H1 (cell line): ENCODE data around the gene LRRC28. TPM values are rescaled to one million over a fixed set of nuclear protein-coding genes. Genes with fewer than 3 reads are reported as not detected.

Experiments used
- CHD2 ChIP-seq: IDR thresholded peaks from 2 replicates; pipeline ENCODE4 v1.6.1; 2012; ENCODE audit warnings: low read length, improper control_type of control experiment
- EP300 ChIP-seq, 2 experiments: IDR thresholded peaks; 1 replicate in 1 of 2; 2 replicates in 1 of 2; pipeline ENCODE4 v1.6.1; 2011 to 2012; ENCODE audit warnings: low read depth in 2 of 2, low read length in 2 of 2, mild to moderate bottlenecking in 2 of 2, borderline replicate concordance in 1 of 2, inconsistent platforms in 1 of 2, moderate library complexity in 1 of 2
- FOSL1 ChIP-seq: IDR thresholded peaks from 2 replicates; pipeline ENCODE4 v1.6.1; 2011; ENCODE audit warnings: mild to moderate bottlenecking, low read depth, low read length, moderate library complexity; ENCODE audit not compliant: insufficient read depth
- GABPA ChIP-seq: IDR thresholded peaks from 2 replicates; pipeline ENCODE4 v1.6.1; 2011; ENCODE audit warnings: mild to moderate bottlenecking, low read length, moderate library complexity, borderline replicate concordance; ENCODE audit not compliant: insufficient read depth
- polyA plus RNA-seq, 7 experiments: library from polyadenylated mRNA; depleted of rRNA in 3 of 7; stranded (reverse) in 5 of 7; unstranded in 2 of 7; fragments of >200 nt in 5 of 7; fragments of 200-250 nt in 2 of 7; gene quantifications; 1 replicate in 5 of 7; 2 replicates in 1 of 7; 4 replicates in 1 of 7; pipeline versions ENCODE4 v1.2.1 to v1.2.3, GENCODE V29; 2011 to 2013; ENCODE audit warnings: missing spikeins in 2 of 7, mixed read lengths in 2 of 7
- total RNA-seq: library from RNA; stranded (reverse); fragmentation: NEBNext Ultra II Directional; extraction: Animal tissue kit (Norgen Biotek cat#: 25700); gene quantifications from 2 replicates; pipeline ENCODE4 v1.2.1, GENCODE V29; 2021

LRRC28 gene
- total and polyA plus RNA-seq, 2 of the 8 experiments (the other 6 are each of a cell fraction or from before 2014, with no cell fraction given): 20.2 to 23.3 TPM

DNA sequence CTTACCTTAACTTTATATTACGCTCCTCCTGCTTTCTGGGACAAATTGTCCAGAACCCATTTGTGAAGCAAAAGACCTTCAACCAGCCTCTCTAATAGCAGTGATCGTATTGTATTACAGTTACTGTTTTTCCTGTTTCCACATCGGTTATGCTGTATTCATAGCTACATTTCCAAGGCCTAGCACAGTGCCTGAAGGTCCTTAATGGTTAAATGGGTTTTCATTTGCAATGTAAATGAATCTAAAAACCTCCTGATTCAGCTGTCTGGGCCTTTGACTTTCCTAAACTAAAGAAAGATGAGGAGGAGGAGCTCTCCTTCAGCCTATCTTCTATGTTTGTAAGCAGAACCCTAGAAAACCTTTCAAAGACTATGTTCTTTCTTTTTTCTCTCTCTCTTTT is 99.1 kb downstream of the LRRC28 start (continued):
- no peak for TF ChIP-seq GABPA
- TF ChIP-seq FOSL1: no peak
- TF ChIP-seq EP300 (IDR thresholded peaks at IDR 0.05; ENCODE audit: borderline replicate concordance in 1 of 2, low read depth in 2 of 2, low read length in 2 of 2): no peak
- no peak for TF ChIP-seq CHD2
